Measurements from ENCODE around the gene MED13L.

- TF ChIP-seq POLR2AphosphoS5 (IDR thresholded peaks at IDR 0.05; ENCODE audit: low read depth, low read length) (no peak), TAF1 (IDR thresholded peaks at IDR 0.05; ENCODE audit: borderline replicate concordance, insufficient read depth, low read length) (no peak), SIN3A (IDR thresholded peaks at IDR 0.05; ENCODE audit: borderline replicate concordance, insufficient read depth, low read length) (no peak)
- TF ChIP-seq, protein P1, sequence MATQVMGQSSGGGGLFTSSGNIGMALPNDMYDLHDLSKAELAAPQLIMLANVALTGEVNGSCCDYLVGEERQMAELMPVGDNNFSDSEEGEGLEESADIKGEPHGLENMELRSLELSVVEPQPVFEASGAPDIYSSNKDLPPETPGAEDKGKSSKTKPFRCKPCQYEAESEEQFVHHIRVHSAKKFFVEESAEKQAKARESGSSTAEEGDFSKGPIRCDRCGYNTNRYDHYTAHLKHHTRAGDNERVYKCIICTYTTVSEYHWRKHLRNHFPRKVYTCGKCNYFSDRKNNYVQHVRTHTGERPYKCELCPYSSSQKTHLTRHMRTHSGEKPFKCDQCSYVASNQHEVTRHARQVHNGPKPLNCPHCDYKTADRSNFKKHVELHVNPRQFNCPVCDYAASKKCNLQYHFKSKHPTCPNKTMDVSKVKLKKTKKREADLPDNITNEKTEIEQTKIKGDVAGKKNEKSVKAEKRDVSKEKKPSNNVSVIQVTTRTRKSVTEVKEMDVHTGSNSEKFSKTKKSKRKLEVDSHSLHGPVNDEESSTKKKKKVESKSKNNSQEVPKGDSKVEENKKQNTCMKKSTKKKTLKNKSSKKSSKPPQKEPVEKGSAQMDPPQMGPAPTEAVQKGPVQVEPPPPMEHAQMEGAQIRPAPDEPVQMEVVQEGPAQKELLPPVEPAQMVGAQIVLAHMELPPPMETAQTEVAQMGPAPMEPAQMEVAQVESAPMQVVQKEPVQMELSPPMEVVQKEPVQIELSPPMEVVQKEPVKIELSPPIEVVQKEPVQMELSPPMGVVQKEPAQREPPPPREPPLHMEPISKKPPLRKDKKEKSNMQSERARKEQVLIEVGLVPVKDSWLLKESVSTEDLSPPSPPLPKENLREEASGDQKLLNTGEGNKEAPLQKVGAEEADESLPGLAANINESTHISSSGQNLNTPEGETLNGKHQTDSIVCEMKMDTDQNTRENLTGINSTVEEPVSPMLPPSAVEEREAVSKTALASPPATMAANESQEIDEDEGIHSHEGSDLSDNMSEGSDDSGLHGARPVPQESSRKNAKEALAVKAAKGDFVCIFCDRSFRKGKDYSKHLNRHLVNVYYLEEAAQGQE (IDR thresholded peaks at IDR 0.05; ENCODE audit: insufficient read depth in 1 of 2, low read depth in 2 of 2, low read length in 2 of 2), result no peak
Measured at GRCh38 chr12:115998119-115998633, 279.3 kb downstream of the MED13L start.

All from PFSK-1 (cell line).